PC-9 (cell line): Measurements from ENCODE around the gene NXPH1.

Experiments used
- EZH2 ChIP-seq: fragments of 200-600 bp; sonication (generic); IDR thresholded peaks from 2 replicates; pipeline ENCODE4 v1.8.0; 2017; ENCODE audit warnings: antibody characterized with exemption, low read depth
- TF ChIP-seq, protein P1 (sequence below): fragments of 200-600 bp; sonication (generic); conservative IDR thresholded peaks from 2 replicates; pipeline ENCODE4 v1.6.1; 2017; ENCODE audit warnings: mixed run types, antibody characterized with exemption, mild to moderate bottlenecking, moderate library complexity

DNA sequence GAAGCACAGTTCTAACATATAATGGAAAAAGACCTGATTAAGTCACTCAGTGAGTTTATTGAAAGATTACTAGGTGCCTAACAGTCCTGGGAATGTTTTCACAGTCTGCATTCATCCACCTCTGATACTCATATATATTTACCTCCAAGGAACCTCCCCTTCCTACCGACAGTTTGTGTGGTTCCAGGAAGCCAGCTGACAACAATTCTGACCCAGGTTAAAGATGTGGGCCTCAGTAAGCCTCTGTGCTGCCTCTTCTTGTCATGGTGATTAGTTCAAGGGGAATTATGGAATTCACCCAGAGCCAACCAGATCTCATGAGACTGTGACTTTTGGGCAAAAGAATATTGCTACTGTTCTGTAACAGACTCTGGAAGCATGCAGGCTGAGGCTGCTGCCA, 186.8 kb downstream of the NXPH1 start:
- TF ChIP-seq, protein P1, sequence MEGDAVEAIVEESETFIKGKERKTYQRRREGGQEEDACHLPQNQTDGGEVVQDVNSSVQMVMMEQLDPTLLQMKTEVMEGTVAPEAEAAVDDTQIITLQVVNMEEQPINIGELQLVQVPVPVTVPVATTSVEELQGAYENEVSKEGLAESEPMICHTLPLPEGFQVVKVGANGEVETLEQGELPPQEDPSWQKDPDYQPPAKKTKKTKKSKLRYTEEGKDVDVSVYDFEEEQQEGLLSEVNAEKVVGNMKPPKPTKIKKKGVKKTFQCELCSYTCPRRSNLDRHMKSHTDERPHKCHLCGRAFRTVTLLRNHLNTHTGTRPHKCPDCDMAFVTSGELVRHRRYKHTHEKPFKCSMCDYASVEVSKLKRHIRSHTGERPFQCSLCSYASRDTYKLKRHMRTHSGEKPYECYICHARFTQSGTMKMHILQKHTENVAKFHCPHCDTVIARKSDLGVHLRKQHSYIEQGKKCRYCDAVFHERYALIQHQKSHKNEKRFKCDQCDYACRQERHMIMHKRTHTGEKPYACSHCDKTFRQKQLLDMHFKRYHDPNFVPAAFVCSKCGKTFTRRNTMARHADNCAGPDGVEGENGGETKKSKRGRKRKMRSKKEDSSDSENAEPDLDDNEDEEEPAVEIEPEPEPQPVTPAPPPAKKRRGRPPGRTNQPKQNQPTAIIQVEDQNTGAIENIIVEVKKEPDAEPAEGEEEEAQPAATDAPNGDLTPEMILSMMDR, result no peak
- TF ChIP-seq EZH2, result no peak
